Measurements from ENCODE around the gene AAK1. TPM values are rescaled to one million over a fixed set of nuclear protein-coding genes. Genes with fewer than 3 reads are reported as not detected.
"Not testable (repeated sequence)": the region's sequence is repeated elsewhere in the genome, so short reads cannot be mapped to it uniquely, and the experiment has no call there.

Gene AAK1
- polyA plus RNA-seq, 1 donor (not counting 4 experiments of a cell fraction or from before 2014, with no cell fraction given): 12.3 TPM

GRCh38 chr2:69422198-69422597 is 221.3 kb downstream of the AAK1 start:
- DNase-seq (ENCODE audit: low read depth, low spot score) (no peak), FAIRE-seq (no peak)
- H3K79me2 ChIP-seq (ENCODE audit: control insufficient read depth, insufficient read depth, low read length): no peaks in the 10 kb centered on the region
- H4K20me1 ChIP-seq (ENCODE audit: control insufficient read depth, extremely low read depth, insufficient read depth, low read length): no peaks in the 10 kb centered on the region
- no peaks in the 10 kb centered on the region for H3K27me3 ChIP-seq (ENCODE audit: control insufficient read depth, extremely low read depth, insufficient read depth, low read length)
- H3K4me1 ChIP-seq (ENCODE audit: control insufficient read depth, extremely low read depth, insufficient read depth, low read length): no peaks in the 10 kb centered on the region
- peaks cover 1 to 3% of the 10 kb centered on the region in 2 experiments for H3K36me3 ChIP-seq (ENCODE audit: control insufficient read depth in 2 of 2, extremely low read depth in 1 of 2, insufficient read depth in 2 of 2, low read length in 2 of 2)
- no peak overlapping the region for H3K4me3 ChIP-seq (ENCODE audit: control insufficient read depth in 2 of 3, extremely low read depth in 1 of 3, insufficient read depth in 2 of 3, low read depth in 1 of 3, low read length in 3 of 3)
- TF ChIP-seq EZH2 (IDR thresholded peaks at IDR 0.05; ENCODE audit: low read length) (no peak), CTCF (optimal IDR thresholded peaks at IDR 0.05 in 1 of 3, IDR thresholded peaks at IDR 0.05 in 1 of 3, conservative IDR thresholded peaks at IDR 0.05 in 1 of 3; ENCODE audit: extremely low read depth in 1 of 3, insufficient read depth in 2 of 3, low read length in 3 of 3) (no peak)
- H3K4me2 ChIP-seq (ENCODE audit: control insufficient read depth, extremely low read depth, insufficient read depth, low read depth, low read length): no peak overlapping the region
- no peak overlapping the region for H2AFZ ChIP-seq (ENCODE audit: control insufficient read depth, low read length)
- dilution Hi-C loops (cut with MboI; ENCODE audit: extremely low pct_ligation_motif_present, low sequenced_read_pairs): no loop called here
- H3K9me3 ChIP-seq (ENCODE audit: control insufficient read depth, low read depth, low read length): no peaks in the 10 kb centered on the region
- no peaks in the 10 kb centered on the region for H3K9me1 ChIP-seq (ENCODE audit: control insufficient read depth, extremely low read depth, insufficient read depth, low read length)
- no peak overlapping the region for H3K9ac ChIP-seq (ENCODE audit: control insufficient read depth, extremely low read depth, insufficient read depth, low read length)
- no peak overlapping the region for H3K27ac ChIP-seq (ENCODE audit: control insufficient read depth, insufficient read depth, low read length)

GRCh38 chr2:69419111-69419510 is 224.4 kb downstream of the AAK1 start:
- H3K4me2 ChIP-seq (ENCODE audit: control insufficient read depth, extremely low read depth, insufficient read depth, low read depth, low read length); H3K79me2 ChIP-seq (ENCODE audit: control insufficient read depth, insufficient read depth, low read length); H3K36me3 ChIP-seq (ENCODE audit: control insufficient read depth in 2 of 2, extremely low read depth in 1 of 2, insufficient read depth in 2 of 2, low read length in 2 of 2); H3K9me1 ChIP-seq (ENCODE audit: control insufficient read depth, extremely low read depth, insufficient read depth, low read length); H3K4me3 ChIP-seq (ENCODE audit: control insufficient read depth in 2 of 3, extremely low read depth in 1 of 3, insufficient read depth in 2 of 3, low read depth in 1 of 3, low read length in 3 of 3); H4K20me1 ChIP-seq (ENCODE audit: control insufficient read depth, extremely low read depth, insufficient read depth, low read length); dilution Hi-C loops (cut with MboI; ENCODE audit: extremely low pct_ligation_motif_present, low sequenced_read_pairs); H3K9me3 ChIP-seq (ENCODE audit: control insufficient read depth, low read depth, low read length); H3K27me3 ChIP-seq (ENCODE audit: control insufficient read depth, extremely low read depth, insufficient read depth, low read length); FAIRE-seq; H3K4me1 ChIP-seq (ENCODE audit: control insufficient read depth, extremely low read depth, insufficient read depth, low read length); DNase-seq (ENCODE audit: low read depth, low spot score); H3K9ac ChIP-seq (ENCODE audit: control insufficient read depth, extremely low read depth, insufficient read depth, low read length); H2AFZ ChIP-seq (ENCODE audit: control insufficient read depth, low read length); H3K27ac ChIP-seq (ENCODE audit: control insufficient read depth, insufficient read depth, low read length): not testable (repeated sequence)

GRCh38 chr2:69416147-69416546 is 227.4 kb downstream of the AAK1 start:
- DNase-seq (ENCODE audit: low read depth, low spot score) (no peak), FAIRE-seq (no peak)
- Histone ChIP-seq H3K27ac (ENCODE audit: control insufficient read depth, insufficient read depth, low read length) (no peak overlapping the region), H3K36me3 (ENCODE audit: control insufficient read depth in 2 of 2, extremely low read depth in 1 of 2, insufficient read depth in 2 of 2, low read length in 2 of 2) (peaks cover 2 to 3% of the 10 kb centered on the region in 2 experiments), H2AFZ (ENCODE audit: control insufficient read depth, low read length) (no peak overlapping the region), H3K27me3 (ENCODE audit: control insufficient read depth, extremely low read depth, insufficient read depth, low read length) (no peaks in the 10 kb centered on the region), H3K9me3 (ENCODE audit: control insufficient read depth, low read depth, low read length) (no peaks in the 10 kb centered on the region), H4K20me1 (ENCODE audit: control insufficient read depth, extremely low read depth, insufficient read depth, low read length) (no peaks in the 10 kb centered on the region), H3K4me2 (ENCODE audit: control insufficient read depth, extremely low read depth, insufficient read depth, low read depth, low read length) (no peak overlapping the region), H3K9me1 (ENCODE audit: control insufficient read depth, extremely low read depth, insufficient read depth, low read length) (no peaks in the 10 kb centered on the region), H3K79me2 (ENCODE audit: control insufficient read depth, insufficient read depth, low read length) (no peaks in the 10 kb centered on the region), H3K9ac (ENCODE audit: control insufficient read depth, extremely low read depth, insufficient read depth, low read length) (no peak overlapping the region), H3K4me1 (ENCODE audit: control insufficient read depth, extremely low read depth, insufficient read depth, low read length) (no peaks in the 10 kb centered on the region), H3K4me3 (ENCODE audit: control insufficient read depth in 2 of 3, extremely low read depth in 1 of 3, insufficient read depth in 2 of 3, low read depth in 1 of 3, low read length in 3 of 3) (no peak overlapping the region)
- no peak for TF ChIP-seq CTCF (optimal IDR thresholded peaks at IDR 0.05 in 1 of 3, IDR thresholded peaks at IDR 0.05 in 1 of 3, conservative IDR thresholded peaks at IDR 0.05 in 1 of 3; ENCODE audit: extremely low read depth in 1 of 3, insufficient read depth in 2 of 3, low read length in 3 of 3)
- TF ChIP-seq EZH2 (IDR thresholded peaks at IDR 0.05; ENCODE audit: low read length): no peak
- dilution Hi-C loops (cut with MboI; ENCODE audit: extremely low pct_ligation_motif_present, low sequenced_read_pairs): no loop called here

Data from keratinocyte (primary cell).